K562 (cell line): ENCODE measurements around the gene ZBTB20. TPM values are rescaled to one million over a fixed set of nuclear protein-coding genes. Genes with fewer than 3 reads are reported as not detected.

Experiments used
- ATAC-seq: fragments of 200-7000 bp; cut with Tn5 transposase; 3 replicates; pipeline ENCODE4 v1.9.1; 2020; ENCODE audit warnings: moderate library complexity
- BruUV-seq: library from RNA; stranded (reverse); fragments of 400-500 nt; replicated peaks from 2 replicates; lab custom pipeline; 2021; lab: Mats Ljungman, UMichigan
- CTCF ChIA-PET: fragments of 300-600 bp; formaldehyde crosslinking; extraction: SDS; loops from one replicate; lab custom pipeline; 2021; ENCODE audit warnings: low intra/inter-chr PET ratio; lab: Yijun Ruan, JAX
- POLR2A ChIA-PET: fragments of 300-600, 350-650 bp; sonication (Branson Sonifier 250); formaldehyde crosslinking; extraction: SDS; loops from one replicate; lab custom pipeline; 2021; ENCODE audit warnings: antibody characterized with exemption, inconsistent platforms; lab: Yijun Ruan, JAX
- DNase-seq, 4 experiments: peaks; one replicate each; pipeline versions ENCODE4 v3.0.0 to v3.0.0-alpha.2; 2011 to 2018; ENCODE audit warnings: low spot score in 3 of 4, mixed read lengths in 3 of 4; ENCODE audit errors: extremely low read depth in 1 of 4
- FAIRE-seq: peaks from 2 replicates; lab custom pipeline; 2011; peaks lifted over from hg19 to GRCh38; lab: Jason Lieb, UNC
- H2AFZ ChIP-seq: 2 replicates; pipeline ENCODE4 v1.6.0; 2011; ENCODE audit warnings: low read depth, low read length, control low read depth, inconsistent platforms
- H3K27ac ChIP-seq: fragments of 200-600 bp; 3 replicates; pipeline ENCODE4 v1.8.0; 2011; ENCODE audit warnings: low read depth, mild to moderate bottlenecking, control low read depth, inconsistent platforms, low read length, moderate library complexity, mixed read lengths; ENCODE audit errors: extremely low read depth
- H3K27me3 ChIP-seq, 2 experiments: fragments of 300-600 bp in 1 of 2; 2 replicates in 1 of 2; 3 replicates in 1 of 2; pipeline versions ENCODE4 v1.6.0 to v1.8.0; 2011; ENCODE audit warnings: inconsistent platforms in 2 of 2, low read length in 2 of 2, mild to moderate bottlenecking in 1 of 2, mixed read lengths in 1 of 2, moderate library complexity in 1 of 2; ENCODE audit not compliant: control insufficient read depth in 2 of 2, insufficient read depth in 2 of 2
- H3K36me3 ChIP-seq: fragments of 300-600 bp; 3 replicates; pipeline ENCODE4 v1.8.0; 2011; ENCODE audit warnings: mild to moderate bottlenecking, low read length, inconsistent platforms; ENCODE audit not compliant: control insufficient read depth, insufficient read depth
- H3K4me1 ChIP-seq, 2 experiments: fragments of 200-600 bp in 1 of 2; replicated peaks in 1 of 2; 2 replicates in 1 of 2; 3 replicates in 1 of 2; pipeline versions ENCODE4 v1.5.1 to v1.8.0; 2011; ENCODE audit warnings: inconsistent platforms in 2 of 2, low read length in 2 of 2, mild to moderate bottlenecking in 1 of 2, mixed read lengths in 1 of 2, moderate library complexity in 1 of 2; ENCODE audit not compliant: control insufficient read depth in 2 of 2, insufficient read depth in 2 of 2
- H3K4me2 ChIP-seq: 2 replicates; pipeline ENCODE4 v1.6.1; 2011; ENCODE audit warnings: low read length, control low read depth, inconsistent platforms, mixed read lengths; ENCODE audit not compliant: insufficient read depth
- H3K4me3 ChIP-seq: fragments of 200-600 bp; sonication (generic), shearing (Covaris generic); 2 replicates; pipeline ENCODE4 v1.5.1; 2016; ENCODE audit warnings: control low read depth, inconsistent platforms
- H3K79me2 ChIP-seq: fragments of 200-600 bp; 3 replicates; pipeline ENCODE4 v1.8.0; 2011; ENCODE audit warnings: low read length, inconsistent platforms; ENCODE audit not compliant: control insufficient read depth, insufficient read depth
- H3K9ac ChIP-seq, 2 experiments: 2 replicates each; pipeline versions ENCODE4 v1.6.0 to v1.6.1; 2011; ENCODE audit warnings: low read depth in 2 of 2, low read length in 2 of 2, control low read depth in 1 of 2, inconsistent platforms in 1 of 2, mild to moderate bottlenecking in 1 of 2, mixed read lengths in 1 of 2; ENCODE audit not compliant: insufficient read depth in 1 of 2
- H3K9me1 ChIP-seq: one replicate; pipeline ENCODE4 v1.6.0; 2011; ENCODE audit warnings: inconsistent platforms, mild to moderate bottlenecking, low read length, moderate library complexity; ENCODE audit not compliant: control insufficient read depth, insufficient read depth
- H3K9me3 ChIP-seq: replicated peaks from 2 replicates; pipeline ENCODE4 v1.5.1; 2011; ENCODE audit warnings: low read depth, low read length, inconsistent platforms; ENCODE audit not compliant: control insufficient read depth, insufficient read depth
- H4K20me1 ChIP-seq: replicated peaks from 2 replicates; pipeline ENCODE4 v1.6.1; 2011; ENCODE audit warnings: low read length, inconsistent platforms, mixed read lengths; ENCODE audit not compliant: control insufficient read depth, insufficient read depth
- AFF1 ChIP-seq, 2 experiments: fragments of 450-650 bp; IDR thresholded peaks; 2 replicates each; pipeline ENCODE4 v1.6.1; 2018; ENCODE audit warnings: mild to moderate bottlenecking in 2 of 2, low read depth in 1 of 2; ENCODE audit not compliant: partially characterized antibody in 2 of 2
- AFF4 ChIP-seq: sonication (generic); formaldehyde crosslinking; IDR thresholded peaks from 2 replicates; pipeline ENCODE4 v1.8.0; 2023; ENCODE audit warnings: mild to moderate bottlenecking, missing genetic modification reagents
- CTBP1 ChIP-seq: fragments of 450-650 bp; IDR thresholded peaks from 2 replicates; pipeline ENCODE4 v1.6.1; 2016; ENCODE audit warnings: borderline replicate concordance
- DPF2 ChIP-seq: fragments of 450-650 bp; IDR thresholded peaks from 2 replicates; pipeline ENCODE4 v1.6.1; 2016
- EGR1 ChIP-seq: fragments of 450-650 bp; conservative IDR thresholded peaks from 2 replicates; pipeline ENCODE4 v1.6.1; 2017; ENCODE audit warnings: mild to moderate bottlenecking
- FOXJ3 ChIP-seq: sonication (generic); formaldehyde crosslinking; IDR thresholded peaks from 2 replicates; pipeline ENCODE4 v1.4.0; 2020; ENCODE audit warnings: mild to moderate bottlenecking, missing genetic modification reagents
- HNRNPL ChIP-seq: fragments of 200-400 bp; formaldehyde crosslinking; IDR thresholded peaks from 2 replicates; pipeline ENCODE4 v1.6.1; 2017; ENCODE audit warnings: low read depth, mild to moderate bottlenecking, low read length
- LEF1 ChIP-seq: fragments of 450-650 bp; IDR thresholded peaks from 2 replicates; pipeline ENCODE4 v1.6.1; 2016; ENCODE audit warnings: mild to moderate bottlenecking
- MED1 ChIP-seq: sonication (generic); formaldehyde crosslinking; IDR thresholded peaks from 2 replicates; pipeline ENCODE4 v1.8.1; 2023; ENCODE audit warnings: missing genetic modification reagents, borderline replicate concordance
- MITF ChIP-seq: IDR thresholded peaks from 2 replicates; pipeline ENCODE4 v1.6.1; 2014; ENCODE audit warnings: antibody characterized with exemption
- MTA1 ChIP-seq: fragments of 450-650 bp; IDR thresholded peaks from 2 replicates; pipeline ENCODE4 v1.6.1; 2017; ENCODE audit warnings: borderline replicate concordance
- SNRNP70 ChIP-seq: fragments of 200-400 bp; formaldehyde crosslinking; optimal IDR thresholded peaks from 2 replicates; pipeline ENCODE3; 2017; ENCODE audit warnings: low read depth, low read length
- TCF7 ChIP-seq: sonication (generic); IDR thresholded peaks from 2 replicates; pipeline ENCODE4 v1.6.1; 2016; ENCODE audit warnings: antibody characterized with exemption, borderline replicate concordance
- ZNF263 ChIP-seq: sonication (generic); formaldehyde crosslinking; IDR thresholded peaks from 2 replicates; pipeline ENCODE4 v1.8.0; 2022; ENCODE audit warnings: mild to moderate bottlenecking, missing genetic modification reagents, borderline replicate concordance
- ZNF696 ChIP-seq: fragments of 250-450 bp; sonication (Bioruptor Pico); conservative IDR thresholded peaks from 2 replicates; pipeline ENCODE4 v1.4.0; 2020; ENCODE audit warnings: mild to moderate bottlenecking, moderate library complexity
- WGBS: fragments of 100-300 bp; shearing (Covaris generic); methylation state at CpG from one replicate; pipeline ENCODE4 v1.1.6; 2016; ENCODE audit warnings: low coverage, mixed read lengths; ENCODE audit not compliant: insufficient coverage; ENCODE audit errors: missing lambda C conversion rate; 5-methylcytosine and 5-hydroxymethylcytosine counted together
- in situ Hi-C: fragments of 300-500 bp; cut with MboI; formaldehyde crosslinking; loops from 4 replicates; pipeline ENCODE4 v1.15.0; 2018; ENCODE audit warnings: inconsistent platforms, mixed read lengths
- intact Hi-C: fragments of 100-400 bp; cut with micrococcal nuclease; formaldehyde crosslinking; loops from 2 replicates; pipeline ENCODE4 v1.14.2; 2022
- polyA plus RNA-seq, 8 experiments: library from polyadenylated mRNA; depleted of rRNA in 4 of 8; stranded (reverse) in 5 of 8; unstranded in 3 of 8; fragments of >200 nt; fragmentation: Nextera tagmentation in 2 of 8; fragmentation: Illumina TruSeq in 1 of 8; extraction: Ambion mirVana in 2 of 8; extraction: Trizol in 1 of 8; gene quantifications; 2 replicates each; pipeline versions ENCODE4 v1.2.1 to v1.2.3, GENCODE V29; 2011 to 2014; ENCODE audit warnings: inconsistent platforms in 1 of 8, missing spikeins in 1 of 8
- total RNA-seq, 7 experiments: library from RNA; depleted of rRNA in 6 of 7; stranded (reverse); fragments of >200 nt in 6 of 7; fragmentation: Illumina TruSeq in 2 of 7; extraction: Trizol in 2 of 7; gene quantifications; 2 replicates each; pipeline versions ENCODE4 v1.2.1 to v1.2.3, GENCODE V29; 2011 to 2021; ENCODE audit warnings: low replicate concordance in 1 of 7

The ZBTB20 gene
- total and polyA plus RNA-seq, 9 of the 15 experiments (the other 6 are each of a cell fraction or from before 2014, with no cell fraction given), result 0.17 to 1.7 (median 0.45) TPM

- 6% methylated on average over 2 of the region's 3 CpGs for WGBS
- POLR2A ChIA-PET, result no interaction called here
- ATAC-seq, result no peak
- H3K27me3 ChIP-seq, result no peaks in the 10 kb centered on the region
- H3K4me3 ChIP-seq, result no peak overlapping the region
- H4K20me1 ChIP-seq, result no peaks in the 10 kb centered on the region
- no peaks in the 10 kb centered on the region for H3K9me3 ChIP-seq
- CTCF ChIA-PET, result no interaction called here
- intact Hi-C loops, result no loop called here
- in situ Hi-C loops, result no loop called here
- H3K79me2 ChIP-seq, result no peaks in the 10 kb centered on the region
- no peaks in the 10 kb centered on the region for H3K4me1 ChIP-seq
- H2AFZ ChIP-seq, result no peak overlapping the region
- H3K27ac ChIP-seq, result no peak overlapping the region
- DNase-seq, result no peak
- H3K4me2 ChIP-seq, result no peak overlapping the region
- BruUV-seq, result no TSS peak
- no peaks in the 10 kb centered on the region for H3K9me1 ChIP-seq
- no peak for FAIRE-seq
- no peak overlapping the region for H3K9ac ChIP-seq
- no peaks in the 10 kb centered on the region for H3K36me3 ChIP-seq
- no peak for TF ChIP-seq ZNF696
- TF ChIP-seq HNRNPL, result no peak
- TF ChIP-seq DPF2, result no peak
- TF ChIP-seq TCF7, result no peak
- TF ChIP-seq MED1 (CRISPR knock-in tag), result no peak
- TF ChIP-seq MTA1, result no peak
- no peak for TF ChIP-seq AFF4 (CRISPR knock-in tag)
- no peak for TF ChIP-seq AFF1 (IDR thresholded peaks at IDR 0.05; ENCODE audit: low read depth in 1 of 2, partially characterized antibody in 2 of 2)
- no peak for TF ChIP-seq CTBP1
- TF ChIP-seq LEF1, result no peak
- no peak for TF ChIP-seq ZNF263 (CRISPR knock-in tag)
- no peak for TF ChIP-seq MITF
- TF ChIP-seq FOXJ3 (CRISPR knock-in tag), result no peak
- TF ChIP-seq SNRNP70, result no peak
- no peak for TF ChIP-seq EGR1
Measured at GRCh38 chr3:114619771-114620170, 527.3 kb downstream of the ZBTB20 start.
